Measurements from ENCODE around the gene PEPD.

- TF ChIP-seq EZH2 (IDR thresholded peaks at IDR 0.05; ENCODE audit: borderline replicate concordance, low read length): no peak
- no peak for TF ChIP-seq CTCF (IDR thresholded peaks at IDR 0.05; ENCODE audit: low read length)
Observed at GRCh38 chr19:33448159-33448516, 73.5 kb downstream of the PEPD start.

All from OCI-LY1 (cell line).